Measurements from ENCODE around the gene A2M.

- TF ChIP-seq TAF1 (IDR thresholded peaks at IDR 0.05; ENCODE audit: low read depth, low read length) (no peak), POLR2A (IDR thresholded peaks at IDR 0.05; ENCODE audit: low read depth, low read length) (no peak), POLR2AphosphoS5 (IDR thresholded peaks at IDR 0.05; ENCODE audit: low read depth, low read length) (no peak)
These were observed 36.6 kb downstream of the A2M start for GRCh38 chr12:9079082-9079481.

All from GM12891 (cell line).